Activated CD8-positive, alpha-beta memory T cell treated with anti-CD3 and anti-CD28 coated beads, Interleukin-2, amount 50 U/mL, for 48 hours (primary cell): ENCODE results near the gene SRSF6.
"Not testable (repeated sequence)": the region's sequence is repeated elsewhere in the genome, so short reads cannot be mapped to it uniquely, and the experiment has no call there.

Experiments used
- DNase-seq: peaks from one replicate; pipeline ENCODE4 v3.0.0-alpha.2; 2020

SRSF6 gene

DNA sequence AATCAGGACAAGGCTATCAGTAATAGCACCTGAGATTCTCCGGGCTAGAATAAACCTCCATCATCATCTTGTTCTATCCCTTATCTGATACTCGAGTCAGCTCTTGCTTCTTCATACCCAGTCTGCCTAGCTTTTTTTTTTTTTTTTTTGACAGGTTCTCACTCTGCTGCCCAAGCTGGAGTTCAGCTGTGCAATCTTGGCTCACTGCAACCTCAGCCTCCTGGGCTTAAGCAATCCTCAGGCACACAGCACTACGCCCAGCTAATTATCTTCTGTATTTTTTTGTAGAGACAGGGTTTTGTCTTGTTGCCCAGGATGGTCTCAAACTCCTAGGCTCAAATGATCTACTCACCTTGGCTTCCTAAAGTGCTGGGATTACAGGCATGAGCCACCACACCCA lies 19.5 kb downstream of the SRSF6 start:
- no peak for DNase-seq

DNA sequence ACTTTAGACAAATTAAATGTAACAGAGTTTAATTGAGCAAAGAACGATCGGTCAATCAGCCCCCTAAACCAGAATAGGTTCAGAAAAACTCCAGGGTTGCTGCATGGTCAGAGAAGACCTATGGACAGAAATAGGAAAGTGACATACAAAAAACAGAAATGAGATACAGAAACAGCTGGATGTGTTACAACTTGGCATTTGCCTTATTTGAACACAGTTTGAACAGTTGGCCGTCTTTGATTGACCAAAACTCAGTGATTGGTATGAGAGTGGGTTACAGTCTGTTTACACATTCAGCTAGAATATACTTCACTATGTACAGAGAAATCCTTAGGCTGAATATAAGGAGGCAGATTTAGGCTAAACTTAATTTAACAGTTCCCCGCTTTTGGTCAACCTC lies 19.9 kb downstream of the SRSF6 start:
- no peak for DNase-seq

DNA sequence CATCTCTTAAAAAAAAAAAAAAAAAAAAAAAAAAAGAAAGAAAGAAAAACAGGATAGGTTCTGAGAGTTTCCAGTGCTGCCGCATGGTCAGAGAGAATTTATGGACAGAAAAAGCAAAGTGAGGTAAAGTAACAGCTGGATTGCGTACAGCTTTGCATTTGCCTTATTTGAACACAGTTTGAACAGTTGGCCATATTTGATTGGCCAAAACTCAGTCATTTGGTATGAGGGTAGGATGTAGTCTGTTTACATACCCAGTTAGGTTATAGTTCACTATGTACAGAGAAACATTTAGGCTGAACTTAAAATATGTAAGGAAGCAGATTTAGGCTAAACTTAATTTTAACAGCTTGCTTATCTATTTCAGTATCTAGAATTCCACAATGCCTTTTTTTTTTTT lies 32.3 kb downstream of the SRSF6 start:
- DNase-seq = no peak

DNA sequence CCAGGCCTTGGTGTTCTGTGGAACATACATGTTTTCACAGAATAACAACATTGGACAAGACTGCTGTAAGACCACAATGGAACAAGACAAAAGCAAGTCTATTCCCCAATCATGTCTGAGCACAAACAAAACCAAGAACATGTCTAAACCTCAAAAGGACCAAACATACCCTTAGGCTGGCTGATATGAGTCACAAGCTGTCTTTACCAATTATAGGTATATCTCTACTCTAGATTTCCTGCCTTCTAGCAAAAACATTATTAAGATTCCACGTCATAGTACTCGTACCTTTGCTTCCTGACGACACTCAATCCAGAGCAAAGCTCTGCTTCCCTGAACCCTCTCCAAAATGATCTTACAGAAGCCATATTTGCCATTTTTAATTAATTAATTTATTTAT lies 34.4 kb downstream of the SRSF6 start:
- no peak for DNase-seq

GRCh38 chr20:43495388-43495787 lies 37.7 kb downstream of the SRSF6 start:
- no peak for DNase-seq

- DNase-seq = not testable (repeated sequence)
These were observed 44.3 kb downstream of the SRSF6 start for GRCh38 chr20:43502021-43502420.

DNA sequence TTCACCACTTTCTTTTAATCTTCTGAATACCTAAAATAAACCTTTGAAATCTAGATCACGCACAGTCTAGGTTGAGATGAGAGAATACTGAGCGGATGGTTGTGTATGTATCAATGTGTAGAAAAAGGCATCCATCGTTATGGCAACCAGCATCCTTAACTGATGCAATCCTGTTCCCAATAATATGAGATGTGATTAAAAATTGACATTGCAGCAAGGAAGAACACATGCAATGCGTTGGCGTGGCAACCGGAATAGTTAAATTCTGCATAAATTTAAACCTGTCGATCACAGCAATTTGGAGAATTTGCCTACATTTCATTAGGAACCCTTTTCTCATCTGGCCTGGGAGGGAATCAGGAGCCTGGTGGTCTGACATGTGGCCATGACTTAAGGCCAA lies 48.5 kb downstream of the SRSF6 start:
- DNase-seq = no peak

DNA sequence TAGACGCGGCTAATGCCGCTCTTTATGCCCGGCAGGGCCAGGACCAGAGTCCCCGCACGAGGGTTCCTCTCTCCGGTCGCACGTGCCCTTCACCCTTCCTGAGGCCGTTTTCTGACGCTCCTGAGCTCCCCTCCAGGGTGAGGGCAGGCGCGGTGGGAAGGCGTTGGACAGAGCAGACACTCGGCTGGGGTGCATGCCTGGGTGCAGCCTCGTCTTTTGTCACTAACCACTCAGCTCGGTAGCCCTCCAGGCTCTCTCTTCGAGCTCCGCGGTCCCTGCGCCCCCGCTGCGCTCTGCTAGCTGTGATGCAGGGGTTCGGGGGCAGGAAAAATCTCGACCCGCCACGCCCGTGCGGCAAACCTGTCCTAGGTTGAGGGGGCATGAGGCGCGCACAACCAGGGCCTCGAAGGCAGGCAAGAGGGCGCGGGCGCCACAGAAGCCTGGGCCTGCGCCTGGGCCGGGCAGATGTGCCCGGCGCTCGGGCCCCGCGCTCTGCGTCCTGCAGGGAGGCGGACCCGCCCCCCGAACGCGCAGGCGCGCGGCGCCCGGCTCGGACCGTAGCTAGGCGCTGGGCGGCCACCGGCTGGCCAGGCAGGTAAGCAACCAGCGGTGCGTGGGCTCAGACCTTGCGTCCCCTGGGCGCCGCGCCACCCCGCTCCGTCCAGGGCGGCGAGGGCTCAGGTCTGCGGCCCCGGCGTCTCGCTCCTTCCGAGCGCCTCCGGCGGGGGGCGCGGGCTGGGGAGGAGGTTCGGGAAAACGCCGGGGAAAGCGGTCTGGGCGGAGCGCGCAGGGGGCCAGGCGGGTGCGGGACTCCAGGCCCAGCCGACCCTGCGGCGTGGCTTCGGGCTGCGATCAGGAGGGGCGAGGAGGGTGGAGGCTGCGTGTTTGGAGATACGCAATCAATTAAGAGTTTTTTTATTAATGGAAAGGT lies 49.7 kb downstream of the SRSF6 start, which contains the start of gene L3MBTL1:
L3MBTL1 (plus strand) TSS at position 548 of the 931 bp plus-strand sequence. CDS start 5,807 bp downstream, outside the sequence.
- DNase-seq = peak; percentile 58

- no peak for DNase-seq
These were observed 50.4 kb downstream of the SRSF6 start for GRCh38 chr20:43508106-43508505.

- DNase-seq = no peak
These were observed 50.9 kb downstream of the SRSF6 start for GRCh38 chr20:43508604-43509040.

GRCh38 chr20:43511879-43512278 lies 54.2 kb downstream of the SRSF6 start:
- DNase-seq = no peak

DNA sequence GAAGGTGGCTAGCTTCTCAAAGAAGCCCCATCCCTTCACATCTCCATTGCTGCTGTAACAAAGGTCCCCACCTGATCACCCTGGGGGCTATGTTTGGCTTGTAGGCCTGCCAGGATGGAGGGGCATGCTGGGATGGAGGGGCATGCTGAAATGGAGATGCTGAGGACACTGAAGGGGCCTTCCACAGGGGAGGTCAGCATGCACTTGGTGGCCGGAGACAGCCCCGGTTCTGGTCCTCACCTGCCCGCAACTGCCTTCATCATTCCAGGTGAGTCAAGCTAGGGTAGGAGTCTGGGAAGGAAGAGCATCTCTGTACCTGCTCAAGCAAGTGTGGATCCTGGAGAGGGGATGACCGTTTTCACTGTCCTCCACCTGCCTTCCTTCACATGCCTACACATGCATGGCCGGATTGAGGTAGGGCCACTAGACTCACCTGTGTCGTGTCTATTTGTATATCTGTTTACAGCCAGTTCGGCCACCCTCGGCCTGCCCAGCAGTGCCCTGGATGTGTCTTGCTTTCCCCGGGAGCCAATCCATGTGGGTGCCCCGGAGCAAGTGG lies 55.8 kb downstream of the SRSF6 start:
- no peak for DNase-seq
